Stimulated activated CD4-positive, alpha-beta T cell treated with anti-CD3 and anti-CD28 coated beads, Interleukin-2, amount 100 ng/mL, for 24 hours (primary cell): Measurements from ENCODE around the gene PRKD2.

ENCODE experiments used
- DNase-seq, 2 donors: peaks; one replicate each; pipeline ENCODE4 v3.0.0-alpha.2; 2020

PRKD2 gene

GRCh38 chr19:46660008-46660517 is 56.9 kb downstream of the PRKD2 start:
- no peak for DNase-seq

GRCh38 chr19:46659151-46660007 is 57.5 kb downstream of the PRKD2 start:
- no peak for DNase-seq

- no peak for DNase-seq
Measured at GRCh38 chr19:46656541-46656940, 60.4 kb downstream of the PRKD2 start.

- DNase-seq: no peak
Measured at GRCh38 chr19:46654621-46655152, 62.2 kb downstream of the PRKD2 start.

- no peak for DNase-seq
Measured at GRCh38 chr19:46650445-46650844, 66.5 kb downstream of the PRKD2 start.

GRCh38 chr19:46648961-46649960 is 67.7 kb downstream of the PRKD2 start:
- DNase-seq: no peak

GRCh38 chr19:46648060-46648960 is 68.6 kb downstream of the PRKD2 start:
- DNase-seq: no peak

- no peak for DNase-seq
Measured at GRCh38 chr19:46646402-46646801, 70.5 kb downstream of the PRKD2 start.

- DNase-seq: no peak
Measured at GRCh38 chr19:46644720-46645119, 72.2 kb downstream of the PRKD2 start.

- DNase-seq: no peak
Measured at GRCh38 chr19:46640656-46641055, 76.3 kb downstream of the PRKD2 start.

GRCh38 chr19:46639358-46640182 is 77.3 kb downstream of the PRKD2 start:
- peak in 1 of 2 donors; percentile 42 for DNase-seq

GRCh38 chr19:46637224-46637623 is 79.7 kb downstream of the PRKD2 start:
- DNase-seq: peak; percentile 27 to 39

- DNase-seq: peak; percentile 37 to 42
Measured at GRCh38 chr19:46635920-46636761, 80.8 kb downstream of the PRKD2 start, which contains the start of gene GNG8. GNG8 (minus strand) TSS chr19:46636202; CDS start chr19:46634682, 1,520 bp downstream.

GRCh38 chr19:46634656-46635218 is 82.2 kb downstream of the PRKD2 start:
- no peak for DNase-seq

- peak; percentile 94 to 97 for DNase-seq
Measured at GRCh38 chr19:46634045-46634655, 82.8 kb downstream of the PRKD2 start.

GRCh38 chr19:46633130-46633529 is 83.8 kb downstream of the PRKD2 start:
- no peak for DNase-seq

GRCh38 chr19:46631481-46631880 is 85.4 kb downstream of the PRKD2 start:
- DNase-seq: no peak

- no peak for DNase-seq
Measured at GRCh38 chr19:46630586-46631205, 86.2 kb downstream of the PRKD2 start.
